Measurements from ENCODE around the gene P2RY12. TPM values are rescaled to one million over a fixed set of nuclear protein-coding genes. Genes with fewer than 3 reads are reported as not detected.

Gene P2RY12
- total and polyA plus RNA-seq, 2 donors (not counting 1 experiment from before 2014, with no cell fraction given): 0.42 to 0.79 TPM

DNA sequence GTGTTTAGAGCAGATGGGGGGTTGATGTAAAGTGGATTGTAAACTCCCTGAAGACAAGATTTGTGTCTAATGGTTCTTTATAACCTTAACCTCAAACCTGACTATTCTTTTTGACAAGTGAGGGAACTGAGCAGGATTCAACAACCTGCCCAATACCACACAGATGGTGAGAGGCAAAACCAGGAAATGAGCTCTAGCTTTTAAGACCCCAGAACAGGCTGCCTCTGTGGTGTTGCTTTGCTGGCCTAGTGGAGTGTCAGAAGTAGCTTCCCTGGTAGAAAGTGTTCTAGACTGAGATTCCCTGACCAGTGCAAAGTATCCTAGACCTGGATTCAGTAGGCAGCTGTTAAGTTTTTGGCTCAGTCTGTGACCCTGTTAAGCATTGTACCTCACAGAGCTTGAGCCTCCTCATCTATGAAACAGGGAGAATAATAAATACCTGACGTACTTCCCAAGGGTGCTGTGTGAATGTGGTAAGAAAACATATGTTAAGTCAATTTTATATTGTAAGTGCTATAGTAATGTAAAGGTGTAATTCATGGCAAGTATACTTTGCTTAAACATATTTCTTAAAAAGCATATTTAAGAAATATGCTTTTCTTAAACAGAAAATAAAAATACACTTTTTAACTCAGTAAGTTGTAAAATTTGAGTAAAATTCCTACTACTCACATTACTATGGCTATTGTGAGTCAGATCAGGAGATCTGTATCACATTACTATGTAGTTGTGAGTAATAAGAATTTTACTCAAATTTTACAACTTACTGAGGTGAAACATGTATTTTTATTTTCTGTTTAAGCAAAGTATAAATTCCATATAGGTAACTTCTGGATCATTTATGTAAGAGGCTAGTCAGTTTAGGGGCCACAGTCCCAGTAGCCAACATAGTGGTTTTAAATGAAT lies 76.7 kb downstream of the P2RY12 start:
- ATAC-seq (ENCODE audit: low read depth): no peak
- Histone ChIP-seq H3K79me2 (ENCODE audit: control insufficient read depth, insufficient read depth, low read length) (no peaks in the 10 kb centered on the region), H2AFZ (ENCODE audit: insufficient read depth, low read depth, low read length, poor library complexity, severe bottlenecking) (no peak overlapping the region), H3K27ac (ENCODE audit: low read length in 2 of 2) (no peak overlapping the region), H3K27me3 (replicated peaks in 1 of 4; ENCODE audit: control extremely low read depth in 1 of 4, control insufficient read depth in 3 of 4, insufficient read depth in 4 of 4, low read length in 3 of 4) (no peaks in the 10 kb centered on the region), H3K9ac (ENCODE audit: low read length) (no peak overlapping the region), H3K9me3 (ENCODE audit: control extremely low read depth in 1 of 3, control insufficient read depth in 2 of 3, insufficient read depth in 1 of 3, low read length in 2 of 3) (no peaks in the 10 kb centered on the region), H3K36me3 (replicated peaks in 1 of 2; ENCODE audit: control extremely low read depth in 1 of 2, control insufficient read depth in 1 of 2, extremely low read depth in 1 of 2, insufficient read depth in 2 of 2, low read length in 1 of 2) (no peaks in the 10 kb centered on the region), H3K4me2 (replicated peaks; ENCODE audit: low read depth, low read length, poor library complexity, severe bottlenecking) (no peak overlapping the region), H3K4me3 (ENCODE audit: control extremely low read depth in 1 of 5, extremely low read depth in 1 of 5, insufficient read depth in 1 of 5, low read depth in 2 of 5, low read length in 4 of 5) (no peak overlapping the region), H3K4me1 (ENCODE audit: control insufficient read depth in 2 of 2, insufficient read depth in 2 of 2, low read length in 2 of 2) (no peaks in the 10 kb centered on the region), H4K20me1 (ENCODE audit: control insufficient read depth, insufficient read depth, low read length, poor library complexity, severe bottlenecking) (no peaks in the 10 kb centered on the region)
- no peak overlapping the region for H3K4me3 Mint-ChIP-seq
- DNase-seq: no peak
- H3K27me3 Mint-ChIP-seq: no peaks in the 10 kb centered on the region
- no CpG with 5 or more reads among the region's 1 CpG for WGBS (ENCODE audit: insufficient coverage)
- no peak overlapping the region for H3K27ac Mint-ChIP-seq
- ChIA-PET POLR2A (no interaction called here), CTCF (no interaction called here)
- H3K4me1 Mint-ChIP-seq: no peaks in the 10 kb centered on the region
- H3K9me3 Mint-ChIP-seq (ENCODE audit: insufficient read depth): no peaks in the 10 kb centered on the region
- intact Hi-C loops (cut with micrococcal nuclease): no loop called here
- TF ChIP-seq EZH2 (IDR thresholded peaks at IDR 0.05; ENCODE audit: borderline replicate concordance, insufficient read depth, low read depth, low read length, poor library complexity, severe bottlenecking): no peak
- TF ChIP-seq, protein P1, sequence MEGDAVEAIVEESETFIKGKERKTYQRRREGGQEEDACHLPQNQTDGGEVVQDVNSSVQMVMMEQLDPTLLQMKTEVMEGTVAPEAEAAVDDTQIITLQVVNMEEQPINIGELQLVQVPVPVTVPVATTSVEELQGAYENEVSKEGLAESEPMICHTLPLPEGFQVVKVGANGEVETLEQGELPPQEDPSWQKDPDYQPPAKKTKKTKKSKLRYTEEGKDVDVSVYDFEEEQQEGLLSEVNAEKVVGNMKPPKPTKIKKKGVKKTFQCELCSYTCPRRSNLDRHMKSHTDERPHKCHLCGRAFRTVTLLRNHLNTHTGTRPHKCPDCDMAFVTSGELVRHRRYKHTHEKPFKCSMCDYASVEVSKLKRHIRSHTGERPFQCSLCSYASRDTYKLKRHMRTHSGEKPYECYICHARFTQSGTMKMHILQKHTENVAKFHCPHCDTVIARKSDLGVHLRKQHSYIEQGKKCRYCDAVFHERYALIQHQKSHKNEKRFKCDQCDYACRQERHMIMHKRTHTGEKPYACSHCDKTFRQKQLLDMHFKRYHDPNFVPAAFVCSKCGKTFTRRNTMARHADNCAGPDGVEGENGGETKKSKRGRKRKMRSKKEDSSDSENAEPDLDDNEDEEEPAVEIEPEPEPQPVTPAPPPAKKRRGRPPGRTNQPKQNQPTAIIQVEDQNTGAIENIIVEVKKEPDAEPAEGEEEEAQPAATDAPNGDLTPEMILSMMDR (IDR thresholded peaks at IDR 0.05): no peak

DNA sequence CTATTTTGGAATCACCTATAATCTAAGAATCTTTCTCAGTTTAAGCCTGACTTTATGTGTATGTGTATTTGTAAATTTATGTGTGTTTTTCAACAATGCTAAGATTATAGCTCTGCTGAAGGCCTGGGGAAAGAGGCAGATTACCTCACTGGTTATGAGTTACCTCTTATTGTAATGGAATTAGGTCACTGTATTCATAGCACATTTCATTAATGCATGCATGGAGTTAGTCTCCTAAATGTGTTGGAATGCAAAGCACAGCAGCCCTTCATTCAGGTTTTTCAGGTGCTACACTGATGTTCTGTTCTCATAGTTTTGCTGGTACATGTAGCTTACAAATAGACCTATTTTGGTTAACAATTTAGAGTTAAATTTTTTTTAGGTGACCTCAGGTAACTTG lies 77.4 kb downstream of the P2RY12 start:
- no peak overlapping the region for H3K4me3 ChIP-seq (ENCODE audit: control extremely low read depth in 1 of 5, extremely low read depth in 1 of 5, insufficient read depth in 1 of 5, low read depth in 2 of 5, low read length in 4 of 5)
- H3K27me3 ChIP-seq (replicated peaks in 1 of 4; ENCODE audit: control extremely low read depth in 1 of 4, control insufficient read depth in 3 of 4, insufficient read depth in 4 of 4, low read length in 3 of 4): no peaks in the 10 kb centered on the region
- intact Hi-C loops (cut with micrococcal nuclease): no loop called here
- POLR2A ChIA-PET: no interaction called here
- H3K4me1 ChIP-seq (ENCODE audit: control insufficient read depth in 2 of 2, insufficient read depth in 2 of 2, low read length in 2 of 2): no peaks in the 10 kb centered on the region
- no peaks in the 10 kb centered on the region for H3K9me3 ChIP-seq (ENCODE audit: control extremely low read depth in 1 of 3, control insufficient read depth in 2 of 3, insufficient read depth in 1 of 3, low read length in 2 of 3)
- H4K20me1 ChIP-seq (ENCODE audit: control insufficient read depth, insufficient read depth, low read length, poor library complexity, severe bottlenecking): no peaks in the 10 kb centered on the region
- no peak overlapping the region for H3K27ac Mint-ChIP-seq
- TF ChIP-seq, protein P1 (IDR thresholded peaks at IDR 0.05): no peak
- TF ChIP-seq EZH2 (IDR thresholded peaks at IDR 0.05; ENCODE audit: borderline replicate concordance, insufficient read depth, low read depth, low read length, poor library complexity, severe bottlenecking): no peak
- H2AFZ ChIP-seq (ENCODE audit: insufficient read depth, low read depth, low read length, poor library complexity, severe bottlenecking): no peak overlapping the region
- H3K36me3 ChIP-seq (replicated peaks in 1 of 2; ENCODE audit: control extremely low read depth in 1 of 2, control insufficient read depth in 1 of 2, extremely low read depth in 1 of 2, insufficient read depth in 2 of 2, low read length in 1 of 2): no peaks in the 10 kb centered on the region
- H3K27me3 Mint-ChIP-seq: no peaks in the 10 kb centered on the region
- no peak overlapping the region for H3K27ac ChIP-seq (ENCODE audit: low read length in 2 of 2)
- DNase-seq (no peak), ATAC-seq (ENCODE audit: low read depth) (no peak)
- H3K4me1 Mint-ChIP-seq: no peaks in the 10 kb centered on the region
- no peak overlapping the region for H3K4me2 ChIP-seq (replicated peaks; ENCODE audit: low read depth, low read length, poor library complexity, severe bottlenecking)
- H3K9me3 Mint-ChIP-seq (ENCODE audit: insufficient read depth): no peaks in the 10 kb centered on the region
- no peak overlapping the region for H3K9ac ChIP-seq (ENCODE audit: low read length)
- no peaks in the 10 kb centered on the region for H3K79me2 ChIP-seq (ENCODE audit: control insufficient read depth, insufficient read depth, low read length)
- H3K4me3 Mint-ChIP-seq: no peak overlapping the region
- CTCF ChIA-PET: interaction anchor here (1.2 to 1.3 kb wide), 2 partner anchors 23 to 144 kb away, joined by 3 read pairs; no protein-coding TSS in a partner anchor
